Subcutaneous preadipocyte (primary cell): Measurements from ENCODE around the gene LRRC55. TPM values are rescaled to one million over a fixed set of nuclear protein-coding genes. Genes with fewer than 3 reads are reported as not detected.

Experiments
- total RNA-seq: library from RNA; depleted of rRNA; stranded (reverse); fragments of >200 nt; gene quantifications from 2 replicates; pipeline ENCODE4 v1.2.3, GENCODE V29; 2012

The LRRC55 gene
- total RNA-seq, result not detected in 2 replicates

GRCh38 chr11:57181678-57182305 is at the start of gene LRRC55:
Gene LRRC55, plus strand, starts transcription at chr11:57181953. Its CDS starts 70 bp downstream, at chr11:57182023.

GRCh38 chr11:57237204-57237681 is 55.5 kb downstream of the LRRC55 start, which contains the start of gene APLNR:
Gene APLNR, minus strand, starts transcription at chr11:57237250. Its CDS starts 246 bp downstream, at chr11:57237004.

Other genes starting within 250 kb of the LRRC55 start
- gene OR5AK2, start 193.0 kb upstream of the LRRC55 start, total RNA-seq, result not detected in 2 replicates
- not detected in 2 replicates for gene APLNR, start 55.3 kb downstream of the LRRC55 start, total RNA-seq
- 72.5 and 73.9 TPM in 2 replicates for gene TNKS1BP1, start 143.0 kb downstream of the LRRC55 start, total RNA-seq
- gene SSRP1, start 153.9 kb downstream of the LRRC55 start, total RNA-seq, result 82.7 and 106 TPM in 2 replicates
- gene P2RX3, start 156.4 kb downstream of the LRRC55 start, total RNA-seq, result not detected in 2 replicates
- not detected in 2 replicates for gene PRG3, start 199.2 kb downstream of the LRRC55 start, total RNA-seq
- not detected in 2 replicates for gene PRG2, start 208.7 kb downstream of the LRRC55 start, total RNA-seq
- 172 and 210 TPM in 2 replicates for gene SLC43A3, start 245.2 kb downstream of the LRRC55 start, total RNA-seq